ENCODE data around the gene ZBTB14. TPM values are rescaled to one million over a fixed set of nuclear protein-coding genes. Genes with fewer than 3 reads are reported as not detected.

The ZBTB14 gene
- total RNA-seq, 1 experiment from 2014 or later, result 8.2 TPM

GRCh38 chr18:5251117-5251516 is 44.4 kb downstream of the ZBTB14 start:
- Histone ChIP-seq H2AFZ (ENCODE audit: low read depth, low read length, poor library complexity, severe bottlenecking) (no peak overlapping the region), H3K36me3 (ENCODE audit: control insufficient read depth in 1 of 2, insufficient read depth in 2 of 2, low read length in 2 of 2) (no peaks in the 10 kb centered on the region), H3K9me3 (ENCODE audit: control insufficient read depth in 1 of 2, insufficient read depth in 1 of 2, low read depth in 1 of 2, low read length in 2 of 2) (no peaks in the 10 kb centered on the region; a peak in 1 of 4 replicates), H3K27me3 (ENCODE audit: insufficient read depth, low read length) (no peaks in the 10 kb centered on the region), H3K27ac (ENCODE audit: low read depth, low read length) (no peak overlapping the region), H3K4me3 (replicated peaks in 1 of 2; ENCODE audit: low read depth in 1 of 2, low read length in 2 of 2) (no peak overlapping the region), H3K9ac (ENCODE audit: low read length) (no peak overlapping the region), H3K4me1 (ENCODE audit: control insufficient read depth in 1 of 2, insufficient read depth in 2 of 2, low read length in 2 of 2) (no peaks in the 10 kb centered on the region), H3K9me2 (ENCODE audit: insufficient read depth) (no peaks in the 10 kb centered on the region), H3K4me2 (ENCODE audit: low read length) (no peak overlapping the region), H4K20me1 (ENCODE audit: insufficient read depth) (no peaks in the 10 kb centered on the region; the same call in 1 of the 2 replicates), H3K79me2 (ENCODE audit: insufficient read depth, low read length) (no peaks in the 10 kb centered on the region)
- no peak for TF ChIP-seq EZH2 (IDR thresholded peaks at IDR 0.05)
- TF ChIP-seq SIN3A (IDR thresholded peaks at IDR 0.05; ENCODE audit: low read depth), result no peak
- TF ChIP-seq POLR2A (IDR thresholded peaks at IDR 0.05; ENCODE audit: borderline replicate concordance, extremely low read depth, insufficient read depth, insufficient read length), result no peak
- no peak for TF ChIP-seq TCF7L2 (IDR thresholded peaks at IDR 0.05; ENCODE audit: borderline replicate concordance, extremely low read depth, insufficient read depth, insufficient read length)
- no peak for TF ChIP-seq ZFX (IDR thresholded peaks at IDR 0.05)
- no peak for TF ChIP-seq ATF3 (IDR thresholded peaks at IDR 0.05)
- TF ChIP-seq, protein P1, sequence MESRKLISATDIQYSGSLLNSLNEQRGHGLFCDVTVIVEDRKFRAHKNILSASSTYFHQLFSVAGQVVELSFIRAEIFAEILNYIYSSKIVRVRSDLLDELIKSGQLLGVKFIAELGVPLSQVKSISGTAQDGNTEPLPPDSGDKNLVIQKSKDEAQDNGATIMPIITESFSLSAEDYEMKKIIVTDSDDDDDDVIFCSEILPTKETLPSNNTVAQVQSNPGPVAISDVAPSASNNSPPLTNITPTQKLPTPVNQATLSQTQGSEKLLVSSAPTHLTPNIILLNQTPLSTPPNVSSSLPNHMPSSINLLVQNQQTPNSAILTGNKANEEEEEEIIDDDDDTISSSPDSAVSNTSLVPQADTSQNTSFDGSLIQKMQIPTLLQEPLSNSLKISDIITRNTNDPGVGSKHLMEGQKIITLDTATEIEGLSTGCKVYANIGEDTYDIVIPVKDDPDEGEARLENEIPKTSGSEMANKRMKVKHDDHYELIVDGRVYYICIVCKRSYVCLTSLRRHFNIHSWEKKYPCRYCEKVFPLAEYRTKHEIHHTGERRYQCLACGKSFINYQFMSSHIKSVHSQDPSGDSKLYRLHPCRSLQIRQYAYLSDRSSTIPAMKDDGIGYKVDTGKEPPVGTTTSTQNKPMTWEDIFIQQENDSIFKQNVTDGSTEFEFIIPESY (IDR thresholded peaks at IDR 0.05; ENCODE audit: extremely low read depth, insufficient replicate concordance, low read length), result no peak
- TF ChIP-seq JUND (IDR thresholded peaks at IDR 0.05), result no peak
- no peak for TF ChIP-seq RAD21 (IDR thresholded peaks at IDR 0.05; ENCODE audit: low read depth)
- no peak for TF ChIP-seq EGR1 (IDR thresholded peaks at IDR 0.05; ENCODE audit: low read depth)
- no peak for TF ChIP-seq FOSL1 (IDR thresholded peaks at IDR 0.05; ENCODE audit: low read depth)
- TF ChIP-seq POLR2AphosphoS5 (IDR thresholded peaks at IDR 0.05; ENCODE audit: low read depth, low read length), result no peak
- no peak for TF ChIP-seq ELF1 (IDR thresholded peaks at IDR 0.05; ENCODE audit: borderline replicate concordance, low read depth)
- TF ChIP-seq SRF (IDR thresholded peaks at IDR 0.05; ENCODE audit: low read depth), result no peak
- no peak for TF ChIP-seq ZNF274 (IDR thresholded peaks at IDR 0.05; ENCODE audit: low read depth, low read length)
- TF ChIP-seq, protein P2, sequence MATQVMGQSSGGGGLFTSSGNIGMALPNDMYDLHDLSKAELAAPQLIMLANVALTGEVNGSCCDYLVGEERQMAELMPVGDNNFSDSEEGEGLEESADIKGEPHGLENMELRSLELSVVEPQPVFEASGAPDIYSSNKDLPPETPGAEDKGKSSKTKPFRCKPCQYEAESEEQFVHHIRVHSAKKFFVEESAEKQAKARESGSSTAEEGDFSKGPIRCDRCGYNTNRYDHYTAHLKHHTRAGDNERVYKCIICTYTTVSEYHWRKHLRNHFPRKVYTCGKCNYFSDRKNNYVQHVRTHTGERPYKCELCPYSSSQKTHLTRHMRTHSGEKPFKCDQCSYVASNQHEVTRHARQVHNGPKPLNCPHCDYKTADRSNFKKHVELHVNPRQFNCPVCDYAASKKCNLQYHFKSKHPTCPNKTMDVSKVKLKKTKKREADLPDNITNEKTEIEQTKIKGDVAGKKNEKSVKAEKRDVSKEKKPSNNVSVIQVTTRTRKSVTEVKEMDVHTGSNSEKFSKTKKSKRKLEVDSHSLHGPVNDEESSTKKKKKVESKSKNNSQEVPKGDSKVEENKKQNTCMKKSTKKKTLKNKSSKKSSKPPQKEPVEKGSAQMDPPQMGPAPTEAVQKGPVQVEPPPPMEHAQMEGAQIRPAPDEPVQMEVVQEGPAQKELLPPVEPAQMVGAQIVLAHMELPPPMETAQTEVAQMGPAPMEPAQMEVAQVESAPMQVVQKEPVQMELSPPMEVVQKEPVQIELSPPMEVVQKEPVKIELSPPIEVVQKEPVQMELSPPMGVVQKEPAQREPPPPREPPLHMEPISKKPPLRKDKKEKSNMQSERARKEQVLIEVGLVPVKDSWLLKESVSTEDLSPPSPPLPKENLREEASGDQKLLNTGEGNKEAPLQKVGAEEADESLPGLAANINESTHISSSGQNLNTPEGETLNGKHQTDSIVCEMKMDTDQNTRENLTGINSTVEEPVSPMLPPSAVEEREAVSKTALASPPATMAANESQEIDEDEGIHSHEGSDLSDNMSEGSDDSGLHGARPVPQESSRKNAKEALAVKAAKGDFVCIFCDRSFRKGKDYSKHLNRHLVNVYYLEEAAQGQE (IDR thresholded peaks at IDR 0.05; ENCODE audit: low read depth), result no peak
- no peak for TF ChIP-seq CBX3 (IDR thresholded peaks at IDR 0.05; ENCODE audit: low read depth)
- no peak for TF ChIP-seq CTCF (IDR thresholded peaks at IDR 0.05 in 2 of 3, conservative IDR thresholded peaks at IDR 0.05 in 1 of 3; ENCODE audit: borderline replicate concordance in 1 of 3, insufficient read depth in 1 of 3, low read depth in 2 of 3, low read length in 2 of 3)
- ChIA-PET RAD21 (ENCODE audit: low non-redundant PET in 1 of 2, low total read pairs in 2 of 2, uncharacterized antibody in 2 of 2, unreplicated experiment in 2 of 2) (no interaction called here), POLR2A (no interaction called here), CTCF (no interaction called here)
- no peak for ATAC-seq
- BruUV-seq (replicated peaks), result no TSS peak
- no peak for DNase-seq (ENCODE audit: low read depth, low spot score)
- intact Hi-C loops (cut with micrococcal nuclease), result no loop called here
